ENCODE data around the gene TXNDC11.

TXNDC11 gene

DNA sequence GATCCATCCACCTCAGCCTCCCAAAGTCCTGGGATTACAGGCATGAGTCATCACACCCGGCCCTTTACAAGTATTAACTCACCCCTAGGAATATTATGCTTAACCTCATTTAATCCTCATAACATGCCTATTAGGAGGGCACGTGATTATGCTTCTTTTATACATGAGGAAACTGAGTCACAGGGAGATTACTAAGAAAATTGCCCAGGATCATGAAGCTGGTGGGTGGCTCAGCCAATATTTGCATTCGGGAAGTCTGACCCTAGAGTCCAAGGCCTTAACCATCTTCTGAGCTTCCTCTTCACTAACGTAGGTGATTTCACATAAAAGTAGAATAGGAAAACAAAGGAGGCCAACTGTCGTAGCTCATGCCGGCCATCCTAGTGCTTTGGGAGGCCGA is 93.4 kb downstream of the TXNDC11 start:
- no peak overlapping the region for H3K4me3 ChIP-seq (replicated peaks; ENCODE audit: low read depth, low read length)

DNA sequence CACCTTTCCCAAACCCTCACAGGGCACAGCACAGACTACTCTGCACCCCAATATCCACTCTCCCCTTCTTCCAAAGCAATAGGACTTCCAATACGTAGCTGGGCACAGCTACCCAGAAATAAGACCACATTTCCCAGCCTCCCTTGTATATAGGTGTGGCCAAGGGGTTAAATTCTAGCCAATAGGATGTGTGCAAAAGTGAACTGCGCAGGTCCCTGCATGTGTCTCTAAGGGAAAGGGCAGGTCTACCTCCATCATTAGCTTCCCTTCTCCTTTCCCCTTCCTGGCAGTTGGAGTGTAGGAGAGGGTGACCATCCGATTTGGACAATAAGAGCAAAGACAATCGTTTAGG is 99.9 kb downstream of the TXNDC11 start:
- DNase-seq (ENCODE audit: extremely low read depth, insufficient read length) = no peak
- TF ChIP-seq, protein P1, sequence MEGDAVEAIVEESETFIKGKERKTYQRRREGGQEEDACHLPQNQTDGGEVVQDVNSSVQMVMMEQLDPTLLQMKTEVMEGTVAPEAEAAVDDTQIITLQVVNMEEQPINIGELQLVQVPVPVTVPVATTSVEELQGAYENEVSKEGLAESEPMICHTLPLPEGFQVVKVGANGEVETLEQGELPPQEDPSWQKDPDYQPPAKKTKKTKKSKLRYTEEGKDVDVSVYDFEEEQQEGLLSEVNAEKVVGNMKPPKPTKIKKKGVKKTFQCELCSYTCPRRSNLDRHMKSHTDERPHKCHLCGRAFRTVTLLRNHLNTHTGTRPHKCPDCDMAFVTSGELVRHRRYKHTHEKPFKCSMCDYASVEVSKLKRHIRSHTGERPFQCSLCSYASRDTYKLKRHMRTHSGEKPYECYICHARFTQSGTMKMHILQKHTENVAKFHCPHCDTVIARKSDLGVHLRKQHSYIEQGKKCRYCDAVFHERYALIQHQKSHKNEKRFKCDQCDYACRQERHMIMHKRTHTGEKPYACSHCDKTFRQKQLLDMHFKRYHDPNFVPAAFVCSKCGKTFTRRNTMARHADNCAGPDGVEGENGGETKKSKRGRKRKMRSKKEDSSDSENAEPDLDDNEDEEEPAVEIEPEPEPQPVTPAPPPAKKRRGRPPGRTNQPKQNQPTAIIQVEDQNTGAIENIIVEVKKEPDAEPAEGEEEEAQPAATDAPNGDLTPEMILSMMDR (IDR thresholded peaks at IDR 0.05; ENCODE audit: insufficient read depth, low read length, poor library complexity, severe bottlenecking) = no peak
- Histone ChIP-seq H3K27me3 (replicated peaks; ENCODE audit: control insufficient read depth, insufficient read depth, low read length) (no peaks in the 10 kb centered on the region; the same call in 1 of the 2 replicates), H3K4me3 (replicated peaks; ENCODE audit: low read depth, low read length) (no peak overlapping the region), H3K36me3 (ENCODE audit: control insufficient read depth, insufficient read depth, low read length) (no peaks in the 10 kb centered on the region)

More for the DNA sequence above, 93.4 kb downstream of the TXNDC11 start:
- no peak for DNase-seq (ENCODE audit: extremely low read depth, insufficient read length)
- TF ChIP-seq, protein P1 (IDR thresholded peaks at IDR 0.05; ENCODE audit: insufficient read depth, low read length, poor library complexity, severe bottlenecking) = no peak
- Histone ChIP-seq H3K27me3 (replicated peaks; ENCODE audit: control insufficient read depth, insufficient read depth, low read length) (no peaks in the 10 kb centered on the region), H3K36me3 (ENCODE audit: control insufficient read depth, insufficient read depth, low read length) (no peaks in the 10 kb centered on the region)

DNA sequence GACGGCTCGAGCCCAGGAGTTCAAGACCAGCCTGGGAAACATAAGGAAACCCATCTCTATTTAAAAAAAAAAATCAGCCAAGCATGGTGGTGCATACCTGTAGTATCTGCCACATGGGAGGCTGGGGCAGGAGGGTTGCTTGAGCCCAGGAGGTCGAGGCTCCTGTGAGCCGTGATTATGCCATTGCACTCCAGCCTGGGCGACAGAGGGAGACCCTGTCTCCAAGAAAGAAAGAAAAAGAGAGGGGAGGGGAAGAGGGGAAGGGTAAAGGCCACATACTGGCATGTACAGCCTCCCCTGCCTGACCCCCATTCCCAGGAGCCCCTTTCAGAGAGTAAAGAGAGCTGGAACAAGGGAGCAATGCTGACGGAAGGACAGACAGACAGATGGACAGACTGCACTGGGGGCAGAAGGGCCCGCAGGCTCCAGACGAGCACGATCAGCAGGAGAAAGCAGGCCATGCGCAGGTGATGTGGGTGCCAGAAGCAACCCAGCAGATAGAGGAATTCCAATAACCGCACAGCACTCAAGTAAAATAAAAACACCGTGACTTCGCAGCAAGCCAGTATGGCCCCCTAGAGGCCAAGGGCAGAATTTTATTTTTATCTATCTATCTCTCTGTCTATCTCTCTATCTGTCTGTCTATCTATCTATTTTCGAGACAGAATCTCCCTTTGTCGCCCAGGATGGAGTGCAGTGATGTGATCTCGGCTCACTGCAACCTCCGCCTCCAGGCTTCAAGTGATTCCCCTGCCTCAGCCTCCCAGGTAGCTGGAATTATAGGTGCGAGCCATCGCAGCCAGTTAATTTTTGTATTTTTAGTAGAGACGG is 101.5 kb downstream of the TXNDC11 start:
- TF ChIP-seq, protein P1 (IDR thresholded peaks at IDR 0.05; ENCODE audit: insufficient read depth, low read length, poor library complexity, severe bottlenecking) = peak; percentile 76
- Histone ChIP-seq H3K36me3 (ENCODE audit: control insufficient read depth, insufficient read depth, low read length) (no peaks in the 10 kb centered on the region), H3K27me3 (replicated peaks; ENCODE audit: control insufficient read depth, insufficient read depth, low read length) (no peaks in the 10 kb centered on the region; the same call in 1 of the 2 replicates), H3K4me3 (replicated peaks; ENCODE audit: low read depth, low read length) (no peak overlapping the region)
- peak; percentile 57 for DNase-seq (ENCODE audit: extremely low read depth, insufficient read length)

DNA sequence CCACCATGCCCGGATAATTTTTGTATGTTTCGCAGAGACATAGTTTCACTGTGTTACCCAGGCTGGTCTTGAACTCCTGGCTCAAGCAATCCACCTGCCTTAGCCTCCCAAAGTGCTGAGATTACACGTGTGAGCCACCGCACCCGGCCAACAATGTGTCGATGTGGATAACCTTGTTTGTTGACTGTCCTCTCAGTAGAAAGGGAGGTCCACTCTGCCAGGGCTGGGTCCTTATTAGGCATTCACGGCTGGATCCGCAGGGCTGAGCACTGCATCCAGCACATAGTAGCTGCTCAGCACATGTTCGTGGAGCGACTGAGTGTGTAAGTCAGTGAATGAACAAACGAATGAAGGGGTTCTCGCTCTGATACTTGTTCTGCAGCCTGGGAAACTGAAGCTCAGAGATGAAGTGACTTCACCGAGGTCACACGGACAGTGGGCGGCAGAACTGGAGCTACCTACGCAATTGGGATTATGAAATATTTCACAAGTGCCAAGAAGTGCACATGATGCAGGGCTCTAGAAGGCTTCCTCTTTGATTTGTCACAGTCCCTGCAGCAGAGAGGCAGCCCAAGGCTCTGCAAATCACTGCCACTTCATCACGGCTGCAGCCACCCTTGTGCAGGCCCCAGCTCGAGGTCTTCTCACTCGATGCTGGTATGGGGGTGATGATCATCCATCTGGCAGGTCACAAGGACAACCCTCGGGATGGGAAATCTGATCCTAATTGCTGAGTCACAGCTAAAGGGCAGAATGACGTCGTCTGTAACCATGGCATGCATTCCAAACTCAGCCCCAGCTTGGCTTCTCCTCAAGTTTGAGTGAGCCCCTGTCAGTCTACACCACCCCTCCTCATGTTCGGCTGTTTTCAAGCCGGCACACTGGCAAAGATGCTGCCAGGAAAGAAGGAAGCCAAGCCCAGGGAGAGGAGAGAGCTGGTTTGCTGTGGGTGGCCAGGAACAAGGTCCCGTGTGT is 102.4 kb downstream of the TXNDC11 start:
- no peak for DNase-seq (ENCODE audit: extremely low read depth, insufficient read length)
- Histone ChIP-seq H3K27me3 (replicated peaks; ENCODE audit: control insufficient read depth, insufficient read depth, low read length) (no peaks in the 10 kb centered on the region; the same call in none of the 2 replicates), H3K4me3 (replicated peaks; ENCODE audit: low read depth, low read length) (no peak overlapping the region), H3K36me3 (ENCODE audit: control insufficient read depth, insufficient read depth, low read length) (no peaks in the 10 kb centered on the region)
- TF ChIP-seq, protein P1 (IDR thresholded peaks at IDR 0.05; ENCODE audit: insufficient read depth, low read length, poor library complexity, severe bottlenecking) = no peak

DNA sequence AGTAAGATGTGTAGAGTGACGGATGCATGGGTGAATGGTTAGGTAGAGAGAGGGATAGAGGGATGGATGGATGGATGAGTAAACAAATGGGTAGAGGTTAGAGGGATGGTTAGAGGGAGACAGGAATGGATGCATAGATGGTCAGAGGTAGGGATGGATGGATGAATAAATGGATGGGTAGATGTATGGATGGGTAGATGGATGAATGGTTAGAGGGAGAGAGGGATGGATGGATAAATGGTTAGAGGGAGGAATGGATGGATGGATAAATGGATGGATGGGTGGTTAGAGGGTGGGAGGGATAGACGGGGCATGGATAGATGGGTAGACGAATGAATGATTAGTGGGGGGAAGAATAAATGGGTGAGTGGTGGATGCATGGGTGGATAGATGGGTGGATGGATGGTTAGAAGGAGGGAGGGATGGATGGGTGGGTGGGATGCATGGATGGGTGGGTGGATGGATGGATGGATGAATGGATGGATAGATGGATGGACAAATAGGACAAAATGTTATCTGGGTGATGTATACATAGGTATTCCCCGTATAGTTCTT is 103.6 kb downstream of the TXNDC11 start:
- Histone ChIP-seq H3K36me3 (ENCODE audit: control insufficient read depth, insufficient read depth, low read length) (no peaks in the 10 kb centered on the region), H3K27me3 (replicated peaks; ENCODE audit: control insufficient read depth, insufficient read depth, low read length) (no peaks in the 10 kb centered on the region; the same call in none of the 2 replicates), H3K4me3 (replicated peaks; ENCODE audit: low read depth, low read length) (no peak overlapping the region)
- no peak for DNase-seq (ENCODE audit: extremely low read depth, insufficient read length)
- TF ChIP-seq, protein P1 (IDR thresholded peaks at IDR 0.05; ENCODE audit: insufficient read depth, low read length, poor library complexity, severe bottlenecking) = no peak
